BLaER1 treated with 17β-estradiol and CSF1 and Interleukin-3, amounts not matched to agents 10 nM and 100 nM (cell line): ENCODE data around the gene RRM1.
"Not testable (repeated sequence)": the region's sequence is repeated elsewhere in the genome, so short reads cannot be mapped to it uniquely, and the experiment has no call there.

Experiments used
- H3K27ac ChIP-seq, 11 experiments: shearing (Covaris generic); formaldehyde crosslinking; 2 replicates each; pipeline ENCODE4 v1.8.1; 2022
- H3K27me3 ChIP-seq, 11 experiments: shearing (Covaris generic); formaldehyde crosslinking; 2 replicates each; pipeline ENCODE4 v1.8.1; 2022
- H3K36me3 ChIP-seq, 11 experiments: shearing (Covaris generic); formaldehyde crosslinking; 2 replicates each; pipeline ENCODE4 v1.8.1; 2022
- H3K4me1 ChIP-seq, 10 experiments: shearing (Covaris generic); formaldehyde crosslinking; 2 replicates each; pipeline ENCODE4 v1.8.1; 2022
- H3K4me2 ChIP-seq, 11 experiments: shearing (Covaris generic); formaldehyde crosslinking; 2 replicates each; pipeline ENCODE4 v1.8.1; 2022
- H3K4me3 ChIP-seq, 10 experiments: shearing (Covaris generic); formaldehyde crosslinking; 2 replicates each; pipeline ENCODE4 v1.8.1; 2022
- H3K9ac ChIP-seq, 11 experiments: shearing (Covaris generic); formaldehyde crosslinking; 2 replicates each; pipeline ENCODE4 v1.8.1; 2022
- H3K9me3 ChIP-seq, 11 experiments: shearing (Covaris generic); formaldehyde crosslinking; replicated peaks in 1 of 11; 2 replicates each; pipeline ENCODE4 v1.8.1; 2022
- H4K20me1 ChIP-seq, 11 experiments: shearing (Covaris generic); formaldehyde crosslinking; 2 replicates each; pipeline ENCODE4 v1.8.1; 2022
- Cebpa-rat ChIP-seq, 11 experiments: shearing (Covaris generic); IDR thresholded peaks; 2 replicates each; pipeline ENCODE4 v1.8.1; 2022

RRM1 gene

DNA sequence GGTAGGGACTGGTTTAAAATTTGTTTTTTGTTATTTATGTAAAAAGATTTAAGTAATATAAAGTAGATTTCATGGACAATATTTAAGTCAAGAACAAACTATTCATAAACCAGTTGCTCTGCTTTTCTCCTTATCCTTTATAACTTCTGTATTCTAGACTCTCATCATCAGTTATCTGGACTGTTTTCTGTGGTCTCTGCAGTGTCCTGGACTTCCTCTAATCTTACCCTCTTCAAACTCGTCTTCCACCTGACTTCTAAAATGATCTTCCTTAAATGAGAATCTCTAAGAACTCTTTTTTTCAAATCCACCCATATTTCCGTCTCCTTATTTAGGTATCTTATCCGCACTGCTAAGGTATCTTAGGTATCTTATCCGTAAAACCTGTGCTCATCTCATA lies 8.1 kb downstream of the RRM1 start:
- no peak for TF ChIP-seq Cebpa-rat (IDR thresholded peaks at IDR 0.05)
- Histone ChIP-seq H3K27me3 (no peaks in the 10 kb centered on the region), H3K27ac (no peak overlapping the region), H3K9me3 (no peaks in the 10 kb centered on the region), H3K9ac (no peak overlapping the region), H3K36me3 (peaks cover 30 to 98% (median 82%) of the 10 kb centered on the region in 11 experiments), H3K4me1 (peaks cover 2 to 13% (median 11%) of the 10 kb centered on the region in 10 experiments; a peak in 18 of 20 replicates), H3K4me3 (no peak overlapping the region), H4K20me1 (peaks cover 0 to 49% (median 20%) of the 10 kb centered on the region in 11 experiments; a peak in 10 of 22 replicates), H3K4me2 (no peak overlapping the region)

DNA sequence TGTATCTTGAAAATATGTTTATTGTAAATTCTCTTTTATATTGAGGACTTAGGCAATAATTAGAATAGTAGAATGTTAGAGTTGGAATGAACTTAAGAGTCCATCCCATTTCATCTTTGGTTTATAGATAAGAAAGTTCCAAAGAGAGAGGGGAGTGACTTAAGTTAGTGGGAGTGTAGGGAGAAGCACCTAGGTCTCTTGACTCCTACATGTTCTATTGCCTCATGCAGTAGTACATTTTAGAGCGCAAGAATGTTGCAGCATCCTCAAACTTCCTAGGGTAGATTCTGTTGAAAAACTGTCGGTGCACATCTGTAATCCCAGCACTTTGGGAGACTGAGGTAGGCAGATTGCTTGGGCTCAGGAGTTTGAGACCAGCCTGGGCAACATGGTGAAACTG lies 8.7 kb downstream of the RRM1 start:
- H3K4me1 ChIP-seq: peaks cover 0 to 12% (median 8%) of the 10 kb centered on the region in 10 experiments; a peak in 9 of 20 replicates
- H3K27ac ChIP-seq: no peak overlapping the region
- peaks cover 0 to 49% (median 20%) of the 10 kb centered on the region in 11 experiments; a peak in 10 of 22 replicates for H4K20me1 ChIP-seq
- H3K27me3 ChIP-seq: no peaks in the 10 kb centered on the region
- H3K4me3 ChIP-seq: no peak overlapping the region
- no peak overlapping the region for H3K4me2 ChIP-seq
- H3K9me3 ChIP-seq: no peaks in the 10 kb centered on the region
- no peak for TF ChIP-seq Cebpa-rat (IDR thresholded peaks at IDR 0.05)
- peaks cover 36 to 100% (median 87%) of the 10 kb centered on the region in 11 experiments for H3K36me3 ChIP-seq
- no peak overlapping the region for H3K9ac ChIP-seq

DNA sequence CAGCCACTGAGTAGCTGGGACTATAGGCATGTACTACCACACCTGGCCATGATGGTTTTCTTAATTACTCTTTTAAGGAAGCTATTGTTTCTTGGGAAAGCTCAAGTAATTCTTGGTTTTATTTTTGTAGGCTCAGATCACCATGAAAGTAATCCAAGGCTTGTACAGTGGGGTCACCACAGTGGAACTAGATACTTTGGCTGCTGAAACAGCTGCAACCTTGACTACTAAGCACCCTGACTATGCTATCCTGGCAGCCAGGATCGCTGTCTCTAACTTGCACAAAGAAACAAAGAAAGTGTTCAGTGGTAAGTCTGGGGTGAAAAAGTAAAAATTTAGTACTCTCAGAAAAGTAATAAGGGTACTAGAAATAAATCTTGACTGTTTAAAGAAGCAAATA lies 11.3 kb downstream of the RRM1 start:
- Histone ChIP-seq H3K9me3 (no peaks in the 10 kb centered on the region), H3K9ac (no peak overlapping the region), H4K20me1 (peaks cover 0 to 38% (median 13%) of the 10 kb centered on the region in 11 experiments; a peak in 9 of 22 replicates), H3K4me2 (no peak overlapping the region), H3K27ac (no peak overlapping the region), H3K36me3 (peaks cover 55 to 99% (median 92%) of the 10 kb centered on the region in 11 experiments), H3K4me3 (no peak overlapping the region), H3K4me1 (peaks cover 0 to 12% (median 0%) of the 10 kb centered on the region in 10 experiments; a peak in 4 of 20 replicates), H3K27me3 (no peaks in the 10 kb centered on the region)
- no peak for TF ChIP-seq Cebpa-rat (IDR thresholded peaks at IDR 0.05)

DNA sequence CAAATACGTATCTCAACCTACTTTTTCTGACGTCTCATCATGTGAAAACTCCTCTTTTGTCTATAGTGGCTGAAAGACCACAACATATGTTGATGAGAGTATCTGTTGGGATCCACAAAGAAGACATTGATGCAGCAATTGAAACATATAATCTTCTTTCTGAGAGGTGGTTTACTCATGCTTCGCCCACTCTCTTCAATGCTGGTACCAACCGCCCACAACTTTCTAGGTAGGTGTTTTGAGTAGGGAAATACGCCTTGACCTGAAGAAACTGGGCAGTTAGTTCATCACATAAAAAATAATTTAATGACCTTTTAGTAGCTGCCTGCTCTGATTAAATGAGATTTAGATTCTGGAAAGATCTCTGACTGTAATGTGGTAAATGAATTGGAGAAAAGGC lies 17.2 kb downstream of the RRM1 start:
- Histone ChIP-seq H4K20me1 (peaks cover 0 to 2% (median 0%) of the 10 kb centered on the region in 11 experiments; a peak in 1 of 22 replicates), H3K27ac (no peak overlapping the region), H3K4me2 (no peak overlapping the region), H3K27me3 (no peaks in the 10 kb centered on the region), H3K9ac (no peak overlapping the region), H3K4me1 (no peaks in the 10 kb centered on the region), H3K4me3 (no peak overlapping the region), H3K9me3 (no peaks in the 10 kb centered on the region), H3K36me3 (peaks cover 83 to 99% (median 95%) of the 10 kb centered on the region in 11 experiments)
- no peak for TF ChIP-seq Cebpa-rat (IDR thresholded peaks at IDR 0.05)

DNA sequence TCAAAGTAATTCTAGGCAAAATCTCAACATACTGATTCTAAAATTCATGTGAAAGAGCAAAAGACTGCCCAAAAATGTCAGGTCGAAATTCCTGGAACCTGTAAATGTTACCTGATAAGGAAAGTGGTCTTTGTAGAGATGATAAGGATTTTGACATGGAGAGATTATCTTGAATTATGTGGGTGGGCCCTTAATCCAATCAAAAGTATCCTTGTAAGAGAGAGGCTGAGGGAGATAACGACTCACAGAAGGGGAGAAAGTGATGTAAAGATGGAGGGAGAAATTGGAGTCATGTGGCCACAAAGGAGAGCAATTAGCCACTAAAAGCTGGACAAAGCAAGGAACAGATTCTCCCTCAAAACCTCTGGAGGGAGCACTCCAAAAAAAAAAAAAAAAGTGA lies 20.5 kb downstream of the RRM1 start:
- peaks cover 0 to 5% (median 0%) of the 10 kb centered on the region in 10 experiments; a peak in 1 of 20 replicates for H3K4me1 ChIP-seq
- peaks cover 72 to 100% (median 97%) of the 10 kb centered on the region in 11 experiments for H3K36me3 ChIP-seq
- H3K4me2 ChIP-seq: no peak overlapping the region
- H3K27ac ChIP-seq: no peak overlapping the region
- no peaks in the 10 kb centered on the region for H3K27me3 ChIP-seq
- peaks cover 0 to 7% (median 0%) of the 10 kb centered on the region in 11 experiments; a peak in 1 of 22 replicates for H4K20me1 ChIP-seq
- no peak overlapping the region for H3K4me3 ChIP-seq
- no peaks in the 10 kb centered on the region for H3K9me3 ChIP-seq
- TF ChIP-seq Cebpa-rat (IDR thresholded peaks at IDR 0.05): no peak
- no peak overlapping the region for H3K9ac ChIP-seq

DNA sequence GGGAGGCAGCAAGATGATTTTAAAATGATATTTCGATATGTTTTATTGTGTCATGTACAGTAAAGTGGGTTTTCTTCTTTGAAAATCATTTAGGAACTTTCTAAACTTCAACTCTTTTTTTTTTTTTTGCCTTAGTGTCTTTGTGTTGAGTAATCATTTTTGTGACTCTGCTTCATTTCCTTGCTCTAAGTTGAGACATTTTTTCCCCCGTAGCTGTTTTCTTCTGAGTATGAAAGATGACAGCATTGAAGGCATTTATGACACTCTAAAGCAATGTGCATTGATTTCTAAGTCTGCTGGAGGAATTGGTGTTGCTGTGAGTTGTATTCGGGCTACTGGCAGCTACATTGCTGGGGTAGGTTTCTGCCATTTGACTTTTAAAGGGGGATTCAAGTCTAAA lies 23.5 kb downstream of the RRM1 start:
- no peak overlapping the region for H3K9ac ChIP-seq
- no peak overlapping the region for H3K4me3 ChIP-seq
- no peak for TF ChIP-seq Cebpa-rat (IDR thresholded peaks at IDR 0.05)
- no peaks in the 10 kb centered on the region for H3K27me3 ChIP-seq
- no peaks in the 10 kb centered on the region for H3K9me3 ChIP-seq
- peaks cover 0 to 5% (median 0%) of the 10 kb centered on the region in 10 experiments; a peak in 1 of 20 replicates for H3K4me1 ChIP-seq
- H3K27ac ChIP-seq: no peak overlapping the region
- peaks cover 71 to 100% (median 97%) of the 10 kb centered on the region in 11 experiments for H3K36me3 ChIP-seq
- peaks cover 0 to 7% (median 0%) of the 10 kb centered on the region in 11 experiments; a peak in 2 of 22 replicates for H4K20me1 ChIP-seq
- no peak overlapping the region for H3K4me2 ChIP-seq

DNA sequence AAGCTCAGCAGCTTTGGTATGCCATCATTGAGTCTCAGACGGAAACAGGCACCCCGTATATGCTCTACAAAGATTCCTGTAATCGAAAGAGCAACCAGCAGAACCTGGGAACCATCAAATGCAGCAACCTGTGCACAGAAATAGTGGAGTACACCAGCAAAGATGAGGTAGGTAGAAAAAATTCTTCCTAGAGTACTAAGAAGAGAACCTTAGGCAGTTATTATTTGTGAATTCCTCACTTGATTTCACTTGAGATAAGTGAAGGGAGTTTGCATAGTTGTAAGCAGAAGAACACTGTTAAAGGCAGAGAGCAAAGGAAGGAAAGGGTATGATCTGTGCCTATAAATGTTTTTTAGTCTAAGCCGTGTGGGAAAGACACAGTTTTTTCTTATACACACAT lies 28.6 kb downstream of the RRM1 start:
- H3K27me3 ChIP-seq: no peaks in the 10 kb centered on the region
- H3K9ac ChIP-seq: no peak overlapping the region
- no peak for TF ChIP-seq Cebpa-rat (IDR thresholded peaks at IDR 0.05)

DNA sequence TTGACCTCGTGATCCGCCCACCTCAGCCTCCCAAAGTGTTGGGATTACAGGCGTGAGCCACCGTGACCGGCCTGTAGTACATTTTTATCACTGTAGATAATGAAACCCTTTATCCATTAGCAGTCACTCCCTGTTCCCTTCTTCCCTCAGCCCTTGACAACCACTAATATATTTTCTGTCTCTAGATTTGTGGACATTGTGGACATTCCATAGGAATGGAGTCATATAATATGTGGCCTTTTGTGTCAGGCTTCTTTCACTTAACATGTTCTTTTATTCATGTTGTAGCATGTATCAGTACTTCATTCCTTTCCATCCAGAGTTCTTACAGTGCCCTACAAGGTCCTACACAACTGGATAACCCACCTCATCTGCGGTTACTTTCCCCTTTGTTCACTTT lies 30.5 kb downstream of the RRM1 start:
- Histone ChIP-seq H3K27ac (no peak overlapping the region), H4K20me1 (peaks cover 0 to 3% (median 0%) of the 10 kb centered on the region in 11 experiments; a peak in 2 of 22 replicates), H3K9me3 (no peaks in the 10 kb centered on the region), H3K36me3 (peaks cover 85 to 99% (median 92%) of the 10 kb centered on the region in 11 experiments), H3K4me1 (no peaks in the 10 kb centered on the region), H3K9ac (no peak overlapping the region), H3K27me3 (no peaks in the 10 kb centered on the region), H3K4me2 (no peak overlapping the region), H3K4me3 (no peak overlapping the region)
- no peak for TF ChIP-seq Cebpa-rat (IDR thresholded peaks at IDR 0.05)

More for the DNA sequence above, 28.6 kb downstream of the RRM1 start:
- no peaks in the 10 kb centered on the region for H3K9me3 ChIP-seq
- peaks cover 91 to 100% (median 99%) of the 10 kb centered on the region in 11 experiments for H3K36me3 ChIP-seq
- H3K4me1 ChIP-seq: peaks cover 0 to 1% (median 0%) of the 10 kb centered on the region in 10 experiments; a peak in 1 of 20 replicates
- H3K4me2 ChIP-seq: no peak overlapping the region
- peaks cover 0 to 3% (median 0%) of the 10 kb centered on the region in 11 experiments; a peak in 3 of 22 replicates for H4K20me1 ChIP-seq
- H3K4me3 ChIP-seq: no peak overlapping the region
- no peak overlapping the region for H3K27ac ChIP-seq

DNA sequence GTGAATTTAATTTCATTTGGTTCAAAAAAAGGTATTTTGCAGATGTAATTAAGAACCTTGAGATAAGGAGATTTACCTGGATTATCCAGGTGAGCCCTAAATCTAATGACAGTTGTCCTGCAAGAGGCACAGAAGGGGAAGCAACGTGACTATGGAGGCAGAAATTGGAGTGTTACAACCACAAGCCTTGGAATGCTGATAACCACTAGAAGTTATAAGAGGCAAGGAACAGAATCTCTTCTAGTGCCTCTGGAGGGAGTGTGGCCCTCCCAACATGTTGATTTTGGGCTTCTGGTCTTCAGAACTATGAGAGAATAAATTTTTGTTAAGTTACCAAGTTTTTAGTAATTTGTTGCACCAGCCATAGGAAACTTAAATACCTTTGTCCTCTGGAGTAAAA lies 32.8 kb downstream of the RRM1 start:
- Histone ChIP-seq H3K9ac (no peak overlapping the region), H3K4me3 (no peak overlapping the region), H3K27me3 (no peaks in the 10 kb centered on the region), H3K27ac (no peak overlapping the region), H3K36me3 (peaks cover 74 to 99% (median 93%) of the 10 kb centered on the region in 11 experiments), H3K4me2 (no peak overlapping the region), H3K9me3 (no peaks in the 10 kb centered on the region), H4K20me1 (peaks cover 0 to 3% (median 0%) of the 10 kb centered on the region in 11 experiments; a peak in 1 of 22 replicates), H3K4me1 (no peaks in the 10 kb centered on the region)
- no peak for TF ChIP-seq Cebpa-rat (IDR thresholded peaks at IDR 0.05)

DNA sequence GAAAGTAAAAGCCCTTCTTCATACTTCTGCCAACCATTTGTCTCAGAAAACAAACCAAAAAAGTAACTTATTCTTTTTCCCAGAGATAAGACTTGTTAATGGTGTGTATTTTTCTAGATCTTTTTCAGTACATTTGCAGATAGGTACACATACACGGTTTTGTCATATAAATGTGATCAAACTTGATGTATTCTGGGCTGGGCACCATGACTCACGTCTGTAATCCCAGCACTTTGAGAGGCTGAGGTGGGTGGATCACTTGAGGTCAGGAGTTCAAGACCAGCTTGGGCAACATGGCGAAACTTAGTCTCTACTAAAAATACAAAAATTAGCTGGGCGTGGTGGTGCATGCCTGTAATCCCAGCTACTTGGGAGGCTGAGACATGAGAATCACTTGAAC lies 35.6 kb downstream of the RRM1 start:
- not testable (repeated sequence) for H3K9me3 ChIP-seq, H3K4me1 ChIP-seq, H3K4me2 ChIP-seq, H3K9ac ChIP-seq, H4K20me1 ChIP-seq, H3K27me3 ChIP-seq, H3K4me3 ChIP-seq, H3K27ac ChIP-seq
- peaks cover 81 to 99% (median 94%) of the 10 kb centered on the region in 11 experiments for H3K36me3 ChIP-seq
